ENCODE results near the gene SEMA6B. TPM values are rescaled to one million over a fixed set of nuclear protein-coding genes. Genes with fewer than 3 reads are reported as not detected.

The SEMA6B gene
- total RNA-seq, 1 experiment from 2014 or later: 38.4 TPM

DNA sequence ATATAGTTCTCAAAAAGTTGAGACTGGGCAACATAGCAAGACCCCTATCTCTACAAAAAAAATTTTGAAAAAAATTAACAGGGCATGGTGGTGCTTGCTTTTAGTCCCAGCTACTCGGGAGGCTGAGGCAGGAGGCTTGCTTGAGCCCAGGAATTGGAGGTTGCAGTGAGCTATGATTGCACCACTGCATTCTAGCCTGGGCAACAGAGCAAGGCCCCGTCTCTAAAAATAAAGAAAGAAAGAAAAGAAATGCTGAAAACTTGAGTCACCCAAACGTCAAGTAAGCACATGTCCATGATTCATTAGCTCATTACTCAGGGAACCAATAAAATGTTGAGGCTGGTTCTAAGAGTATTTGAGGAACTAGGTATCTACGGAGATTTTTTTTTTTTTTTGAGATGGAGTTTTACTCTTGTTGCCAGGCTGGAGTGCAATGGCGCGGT, 33.9 kb upstream of the SEMA6B start:
- Histone ChIP-seq H3K4me1 (ENCODE audit: insufficient read depth, low read length) (no peaks in the 10 kb centered on the region), H2BK20ac (ENCODE audit: low read depth, low read length, poor library complexity, severe bottlenecking) (no peak overlapping the region), H2AK5ac (ENCODE audit: insufficient read length, low read length) (no peak overlapping the region), H3K4ac (ENCODE audit: low read depth, low read length) (no peak overlapping the region), H3K79me1 (ENCODE audit: insufficient read depth, low read depth, low read length, poor library complexity, severe bottlenecking) (no peaks in the 10 kb centered on the region), H3T11ph (ENCODE audit: low read length) (no peak overlapping the region), H3K79me2 (ENCODE audit: insufficient read depth, low read length) (no peaks in the 10 kb centered on the region), H3K56ac (ENCODE audit: insufficient read length, low read depth, low read length) (no peak overlapping the region), H2AFZ (ENCODE audit: low read length) (no peak overlapping the region), H3K27ac (ENCODE audit: insufficient read length, low read depth, low read length) (no peak overlapping the region), H4K8ac (replicated peaks; ENCODE audit: insufficient read length, low read depth, low read length) (no peak overlapping the region), H4K20me1 (ENCODE audit: control insufficient read depth, insufficient read depth, insufficient read length) (no peaks in the 10 kb centered on the region), H2BK12ac (ENCODE audit: insufficient read length, low read depth, low read length) (no peak overlapping the region), H3K18ac (ENCODE audit: insufficient read length, low read depth, low read length) (no peak overlapping the region), H2BK5ac (ENCODE audit: insufficient read length, low read length) (no peak overlapping the region), H3K4me2 (ENCODE audit: insufficient read depth, insufficient read length, low read length) (no peak overlapping the region), H3K27me3 (ENCODE audit: insufficient read depth, low read length) (no peaks in the 10 kb centered on the region), H2BK120ac (ENCODE audit: low read depth, low read length, poor library complexity, severe bottlenecking) (no peak overlapping the region), H3K9ac (ENCODE audit: extremely low read depth, insufficient read length, low read length) (no peak overlapping the region), H3K9me3 (ENCODE audit: control insufficient read depth, low read depth, low read length) (no peaks in the 10 kb centered on the region), H3K14ac (ENCODE audit: insufficient read depth, low read length) (no peak overlapping the region), H4K5ac (ENCODE audit: insufficient read length, low read depth, low read length) (no peak overlapping the region), H3K23me2 (ENCODE audit: insufficient read length, low read depth, low read length, poor library complexity, severe bottlenecking) (peaks cover 9% of the 10 kb centered on the region), H4K91ac (ENCODE audit: insufficient read length, low read depth, low read length) (no peak overlapping the region), H2BK15ac (ENCODE audit: low read depth, low read length) (no peak overlapping the region), H3K23ac (ENCODE audit: insufficient read length, low read depth, low read length) (no peak overlapping the region)
- no CpG with 5 or more reads among the region's 6 CpGs for WGBS (ENCODE audit: extremely low coverage, insufficient read length, low lambda C conversion rate)
- Mint-ChIP-seq H3K9me3 (no peaks in the 10 kb centered on the region; a peak in 2 of 5 replicates), H3K27ac (no peak overlapping the region; a peak in 1 of 7 replicates), H3K4me3 (no peak overlapping the region), H3K4me1 (peaks cover 8 to 29% of the 10 kb centered on the region in 2 experiments), H3K27me3 (ENCODE audit: low read depth) (peaks cover 54% of the 10 kb centered on the region), H3K36me3 (ENCODE audit: insufficient read depth in 1 of 3, low read depth in 3 of 3) (no peaks in the 10 kb centered on the region)
- TF ChIP-seq, protein P1, sequence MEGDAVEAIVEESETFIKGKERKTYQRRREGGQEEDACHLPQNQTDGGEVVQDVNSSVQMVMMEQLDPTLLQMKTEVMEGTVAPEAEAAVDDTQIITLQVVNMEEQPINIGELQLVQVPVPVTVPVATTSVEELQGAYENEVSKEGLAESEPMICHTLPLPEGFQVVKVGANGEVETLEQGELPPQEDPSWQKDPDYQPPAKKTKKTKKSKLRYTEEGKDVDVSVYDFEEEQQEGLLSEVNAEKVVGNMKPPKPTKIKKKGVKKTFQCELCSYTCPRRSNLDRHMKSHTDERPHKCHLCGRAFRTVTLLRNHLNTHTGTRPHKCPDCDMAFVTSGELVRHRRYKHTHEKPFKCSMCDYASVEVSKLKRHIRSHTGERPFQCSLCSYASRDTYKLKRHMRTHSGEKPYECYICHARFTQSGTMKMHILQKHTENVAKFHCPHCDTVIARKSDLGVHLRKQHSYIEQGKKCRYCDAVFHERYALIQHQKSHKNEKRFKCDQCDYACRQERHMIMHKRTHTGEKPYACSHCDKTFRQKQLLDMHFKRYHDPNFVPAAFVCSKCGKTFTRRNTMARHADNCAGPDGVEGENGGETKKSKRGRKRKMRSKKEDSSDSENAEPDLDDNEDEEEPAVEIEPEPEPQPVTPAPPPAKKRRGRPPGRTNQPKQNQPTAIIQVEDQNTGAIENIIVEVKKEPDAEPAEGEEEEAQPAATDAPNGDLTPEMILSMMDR (conservative IDR thresholded peaks at IDR 0.05): no peak
- no peak for DNase-seq

Data from H9 (cell line).